ENCODE measurements around the gene CELF4. TPM values are rescaled to one million over a fixed set of nuclear protein-coding genes. Genes with fewer than 3 reads are reported as not detected.

Gene CELF4
- total RNA-seq, 6 donors from 2014 or later, result 0.15 to 1.4 (median 0.81) TPM; not detected in 1

DNA sequence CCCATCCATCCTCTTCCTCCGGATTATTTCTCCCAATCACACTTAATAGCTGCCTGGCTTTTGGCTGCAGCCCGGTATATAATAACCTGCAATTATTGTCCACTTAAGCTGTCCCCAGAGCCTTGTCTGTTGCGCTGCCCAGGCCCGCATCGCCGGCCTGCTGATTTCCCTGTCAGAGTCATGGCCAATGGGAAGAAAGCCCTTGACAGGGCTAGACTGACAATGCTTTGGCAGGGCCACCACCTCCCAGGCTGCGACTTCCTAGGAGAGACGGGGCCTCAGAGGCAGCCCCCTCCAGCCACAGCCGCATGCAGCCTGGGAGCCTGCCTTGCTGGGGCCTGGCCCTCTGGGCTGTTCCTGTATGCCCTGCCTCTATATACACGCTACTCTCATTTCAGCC is 10.0 kb upstream of the CELF4 start:
- Histone ChIP-seq H3K36me3 (no peaks in the 10 kb centered on the region), H3K4me3 (no peak overlapping the region), H3K4me1 (peaks cover 0 to 9% (median 4%) of the 10 kb centered on the region in 4 donors), H3K9me3 (no peaks in the 10 kb centered on the region), H3K27me3 (no peaks in the 10 kb centered on the region), H3K27ac (no peak overlapping the region)
- ATAC-seq (ENCODE audit: low FRiP score in 2 of 2) (no peak), DNase-seq (peak in 1 of 2 donors; percentile 60)
- WGBS, 2 donors, result 80 to 85% methylated on average over 10 of the region's 10 CpGs
- no peak for TF ChIP-seq POLR2AphosphoS5 (IDR thresholded peaks at IDR 0.05)
- no peak for TF ChIP-seq EP300 (IDR thresholded peaks at IDR 0.05)

DNA sequence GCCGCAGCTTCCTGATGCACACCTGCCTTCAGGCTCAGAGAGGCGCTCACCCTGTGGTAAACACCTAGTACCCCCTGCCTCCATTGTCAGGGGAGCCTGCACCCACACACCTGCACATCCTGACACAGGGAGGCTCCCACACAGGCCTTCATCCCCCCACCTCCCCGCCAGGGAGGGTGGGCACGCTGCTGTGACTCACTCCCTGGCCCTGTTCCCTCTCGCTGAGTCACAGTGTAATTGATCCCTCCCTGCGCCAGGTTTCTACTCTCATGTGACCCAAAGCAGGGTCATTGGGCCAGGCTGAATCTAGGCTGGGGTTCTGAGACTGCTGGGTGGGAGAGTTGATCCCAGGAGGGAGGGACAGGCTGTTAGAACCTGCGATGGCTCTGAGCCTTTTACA is 8.5 kb upstream of the CELF4 start:
- no peak overlapping the region for H3K4me3 ChIP-seq
- DNase-seq (no peak), ATAC-seq (ENCODE audit: low FRiP score in 2 of 2) (no peak)
- H3K4me1 ChIP-seq, result peaks cover 0 to 8% (median 4%) of the 10 kb centered on the region in 4 donors
- no peaks in the 10 kb centered on the region for H3K36me3 ChIP-seq
- TF ChIP-seq EP300 (IDR thresholded peaks at IDR 0.05) (no peak), POLR2A (IDR thresholded peaks at IDR 0.05) (no peak), POLR2AphosphoS5 (IDR thresholded peaks at IDR 0.05) (no peak)
- TF ChIP-seq, protein P1, sequence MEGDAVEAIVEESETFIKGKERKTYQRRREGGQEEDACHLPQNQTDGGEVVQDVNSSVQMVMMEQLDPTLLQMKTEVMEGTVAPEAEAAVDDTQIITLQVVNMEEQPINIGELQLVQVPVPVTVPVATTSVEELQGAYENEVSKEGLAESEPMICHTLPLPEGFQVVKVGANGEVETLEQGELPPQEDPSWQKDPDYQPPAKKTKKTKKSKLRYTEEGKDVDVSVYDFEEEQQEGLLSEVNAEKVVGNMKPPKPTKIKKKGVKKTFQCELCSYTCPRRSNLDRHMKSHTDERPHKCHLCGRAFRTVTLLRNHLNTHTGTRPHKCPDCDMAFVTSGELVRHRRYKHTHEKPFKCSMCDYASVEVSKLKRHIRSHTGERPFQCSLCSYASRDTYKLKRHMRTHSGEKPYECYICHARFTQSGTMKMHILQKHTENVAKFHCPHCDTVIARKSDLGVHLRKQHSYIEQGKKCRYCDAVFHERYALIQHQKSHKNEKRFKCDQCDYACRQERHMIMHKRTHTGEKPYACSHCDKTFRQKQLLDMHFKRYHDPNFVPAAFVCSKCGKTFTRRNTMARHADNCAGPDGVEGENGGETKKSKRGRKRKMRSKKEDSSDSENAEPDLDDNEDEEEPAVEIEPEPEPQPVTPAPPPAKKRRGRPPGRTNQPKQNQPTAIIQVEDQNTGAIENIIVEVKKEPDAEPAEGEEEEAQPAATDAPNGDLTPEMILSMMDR (IDR thresholded peaks at IDR 0.05), result no peak
- H3K9me3 ChIP-seq, result no peaks in the 10 kb centered on the region
- WGBS, 2 donors, result 79 to 84% methylated on average over 6 to 7 of the region's 7 CpGs
- H3K27ac ChIP-seq, result no peak overlapping the region
- no peaks in the 10 kb centered on the region for H3K27me3 ChIP-seq

- TF ChIP-seq POLR2AphosphoS5 (IDR thresholded peaks at IDR 0.05) (no peak), EP300 (IDR thresholded peaks at IDR 0.05) (no peak), POLR2A (IDR thresholded peaks at IDR 0.05) (no peak)
- TF ChIP-seq, protein P1 (IDR thresholded peaks at IDR 0.05), result no peak
- Histone ChIP-seq H3K36me3 (no peaks in the 10 kb centered on the region), H3K4me3 (no peak overlapping the region), H3K4me1 (peaks cover under 1 to 3% (median 2%) of the 10 kb centered on the region in 4 donors), H3K9me3 (no peaks in the 10 kb centered on the region), H3K27ac (no peak overlapping the region), H3K27me3 (peaks cover 0 to 8% (median 1%) of the 10 kb centered on the region in 4 donors)
- no peak for DNase-seq
- 59 to 72% methylated on average over 3 of the region's 3 CpGs for WGBS, 2 donors
- no peak for ATAC-seq (ENCODE audit: low FRiP score in 2 of 2)
Observed at GRCh38 chr18:37572736-37573135, 7.1 kb upstream of the CELF4 start.

DNA sequence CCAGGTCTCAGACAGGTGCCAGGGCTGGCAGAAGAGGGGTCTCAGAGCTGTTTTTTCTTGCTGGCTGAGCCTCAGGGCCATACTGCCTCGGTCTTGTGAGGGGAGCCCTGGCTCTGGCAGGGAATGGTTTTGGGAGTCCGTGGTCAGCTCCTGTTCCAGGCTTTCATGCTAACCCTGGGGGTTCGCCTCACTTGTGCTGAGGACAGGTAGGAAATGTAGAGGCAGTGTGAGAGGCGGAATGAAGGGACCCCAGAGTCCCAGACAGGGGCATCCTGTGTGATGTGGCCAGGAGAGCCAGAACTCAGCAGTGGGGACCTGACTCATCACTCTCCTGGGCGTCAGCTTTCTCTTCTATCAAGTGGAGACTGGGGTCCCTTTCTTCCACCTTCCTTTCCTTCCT is 5.7 kb upstream of the CELF4 start:
- no peak for ATAC-seq (ENCODE audit: low FRiP score in 2 of 2)
- Histone ChIP-seq H3K27ac (no peak overlapping the region), H3K4me3 (no peak overlapping the region), H3K27me3 (peaks cover 0 to 23% (median 11%) of the 10 kb centered on the region in 4 donors), H3K9me3 (no peaks in the 10 kb centered on the region), H3K36me3 (no peaks in the 10 kb centered on the region), H3K4me1 (peaks cover 13 to 18% (median 17%) of the 10 kb centered on the region in 4 donors)
- 51 to 72% methylated on average over 5 of the region's 5 CpGs for WGBS, 2 donors
- DNase-seq, result no peak
- TF ChIP-seq POLR2A (IDR thresholded peaks at IDR 0.05) (no peak), POLR2AphosphoS5 (IDR thresholded peaks at IDR 0.05) (no peak), EP300 (IDR thresholded peaks at IDR 0.05) (no peak)
- TF ChIP-seq, protein P1 (IDR thresholded peaks at IDR 0.05), result no peak

DNA sequence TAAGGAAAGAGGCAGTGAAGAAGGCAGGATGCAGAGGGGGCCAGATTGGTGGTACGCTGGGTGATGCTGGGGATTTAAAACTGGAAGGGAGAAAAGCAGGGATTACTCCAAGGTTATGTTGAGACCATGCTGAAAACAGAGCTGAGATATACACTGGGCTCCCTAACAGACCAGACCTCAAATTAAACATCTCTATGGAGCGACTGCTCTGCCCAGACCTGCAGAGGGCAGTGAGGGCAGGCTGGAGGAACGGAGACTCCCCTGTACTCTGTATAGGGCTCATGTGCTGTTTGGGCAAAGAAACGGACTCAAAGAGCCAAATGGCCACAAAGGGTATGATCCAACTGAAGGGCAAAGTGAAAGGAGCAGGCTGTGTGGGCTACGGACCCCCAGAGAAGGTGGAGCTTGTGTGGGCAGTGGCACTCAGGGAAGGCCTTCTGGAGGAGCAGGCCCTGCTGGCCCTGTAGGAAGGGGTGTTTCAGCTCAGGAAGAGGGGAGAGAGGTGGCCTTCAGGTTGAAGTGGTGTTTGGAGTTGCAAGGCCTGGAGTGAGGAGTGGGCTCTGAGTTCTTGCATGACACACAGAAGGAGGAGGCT is 4.8 kb upstream of the CELF4 start:
- 67 to 75% methylated on average over 5 of the region's 5 CpGs for WGBS, 2 donors
- peaks cover 0 to 24% (median 12%) of the 10 kb centered on the region in 4 donors for H3K27me3 ChIP-seq
- no peak for ATAC-seq (ENCODE audit: low FRiP score in 2 of 2)
- DNase-seq, result no peak
- H3K9me3 ChIP-seq, result no peaks in the 10 kb centered on the region
- H3K36me3 ChIP-seq, result no peaks in the 10 kb centered on the region
- TF ChIP-seq POLR2A (IDR thresholded peaks at IDR 0.05) (no peak), POLR2AphosphoS5 (IDR thresholded peaks at IDR 0.05) (no peak)
- H3K4me3 ChIP-seq, result no peak overlapping the region
- H3K4me1 ChIP-seq, result peaks cover 17 to 22% (median 20%) of the 10 kb centered on the region in 4 donors
- H3K27ac ChIP-seq, result no peak overlapping the region

GRCh38 chr18:37568671-37569070 is 3.1 kb upstream of the CELF4 start:
- 53 to 67% methylated on average over 4 of the region's 4 CpGs for WGBS, 2 donors
- TF ChIP-seq POLR2AphosphoS5 (IDR thresholded peaks at IDR 0.05) (no peak), EP300 (IDR thresholded peaks at IDR 0.05) (no peak), POLR2A (IDR thresholded peaks at IDR 0.05) (no peak)
- TF ChIP-seq, protein P1 (IDR thresholded peaks at IDR 0.05), result no peak
- Histone ChIP-seq H3K4me1 (peaks cover 21 to 30% (median 26%) of the 10 kb centered on the region in 4 donors), H3K4me3 (no peak overlapping the region), H3K27ac (no peak overlapping the region), H3K27me3 (peaks cover 0 to 32% (median 18%) of the 10 kb centered on the region in 4 donors), H3K9me3 (no peaks in the 10 kb centered on the region), H3K36me3 (no peaks in the 10 kb centered on the region)
- ATAC-seq (ENCODE audit: low FRiP score in 2 of 2), result no peak
- no peak for DNase-seq

Measured in upper lobe of left lung (tissue), 6 donors.